HEK293T (cell line): Measurements from ENCODE around the gene MVB12B.

Source experiments
- ARNT ChIP-seq: fragments of 450-650 bp; IDR thresholded peaks from 2 replicates; pipeline ENCODE4 v1.6.1; 2017; ENCODE audit warnings: mild to moderate bottlenecking
- ELF4 ChIP-seq: fragments of 450-650 bp; IDR thresholded peaks from 2 replicates; pipeline ENCODE4 v1.6.1; 2017; ENCODE audit warnings: antibody characterized with exemption
- FOXA1 ChIP-seq: fragments of 450-650 bp; IDR thresholded peaks from 2 replicates; pipeline ENCODE4 v1.6.1; 2016; ENCODE audit warnings: mild to moderate bottlenecking
- FOXK2 ChIP-seq: fragments of 450-650 bp; IDR thresholded peaks from 2 replicates; pipeline ENCODE4 v1.6.1; 2016; ENCODE audit warnings: mild to moderate bottlenecking
- FOXM1 ChIP-seq: fragments of 450-650 bp; IDR thresholded peaks from 2 replicates; pipeline ENCODE4 v1.6.1; 2017; ENCODE audit warnings: mild to moderate bottlenecking, borderline replicate concordance
- NFRKB ChIP-seq: fragments of 450-650 bp; IDR thresholded peaks from 2 replicates; pipeline ENCODE4 v1.6.1; 2016; ENCODE audit warnings: mild to moderate bottlenecking, moderate library complexity
- SP1 ChIP-seq: fragments of 450-650 bp; IDR thresholded peaks from 2 replicates; pipeline ENCODE4 v1.6.1; 2017
- TARDBP ChIP-seq: fragments of 450-650 bp; IDR thresholded peaks from 2 replicates; pipeline ENCODE4 v1.6.1; 2016

- no peak for TF ChIP-seq FOXM1
- TF ChIP-seq ELF4: no peak
- TF ChIP-seq NFRKB: no peak
- no peak for TF ChIP-seq ARNT
- no peak for TF ChIP-seq SP1
- TF ChIP-seq TARDBP: no peak
- no peak for TF ChIP-seq FOXK2
- TF ChIP-seq FOXA1: no peak
Measured at GRCh38 chr9:126523611-126524111, 197.0 kb downstream of the MVB12B start.
